ENCODE measurements around the gene SNX20.

Gene SNX20

GRCh38 chr16:50705436-50706110 lies 24.5 kb upstream of the SNX20 start:
- no peak for DNase-seq (ENCODE audit: low read depth in 1 of 2, low spot score in 1 of 2)

- DNase-seq (ENCODE audit: low read depth in 1 of 2, low spot score in 1 of 2), result no peak
Observed at GRCh38 chr16:50704245-50704644, 23.1 kb upstream of the SNX20 start.

GRCh38 chr16:50702725-50703124 lies 21.6 kb upstream of the SNX20 start:
- DNase-seq (ENCODE audit: low read depth in 1 of 2, low spot score in 1 of 2), result no peak

- DNase-seq (ENCODE audit: low read depth in 1 of 2, low spot score in 1 of 2), result peak in 1 of 2 donors; percentile 53
Observed at GRCh38 chr16:50699326-50700159, 18.4 kb upstream of the SNX20 start.

- DNase-seq (ENCODE audit: low read depth in 1 of 2, low spot score in 1 of 2), result peak in 1 of 2 donors; percentile 45
Observed at GRCh38 chr16:50697881-50698767, 17.0 kb upstream of the SNX20 start.

- DNase-seq (ENCODE audit: low read depth in 1 of 2, low spot score in 1 of 2), result no peak
Observed at GRCh38 chr16:50697421-50697715, 16.3 kb upstream of the SNX20 start.

- peak in 1 of 2 donors; percentile 42 for DNase-seq (ENCODE audit: low read depth in 1 of 2, low spot score in 1 of 2)
Observed at GRCh38 chr16:50696575-50697420, 15.7 kb upstream of the SNX20 start.

- no peak for DNase-seq (ENCODE audit: low read depth in 1 of 2, low spot score in 1 of 2)
Observed at GRCh38 chr16:50696126-50696525, 15.0 kb upstream of the SNX20 start.

- no peak for DNase-seq (ENCODE audit: low read depth in 1 of 2, low spot score in 1 of 2)
Observed at GRCh38 chr16:50695017-50696000, 14.2 kb upstream of the SNX20 start.

- no peak for DNase-seq (ENCODE audit: low read depth in 1 of 2, low spot score in 1 of 2)
Observed at GRCh38 chr16:50694206-50694605, 13.1 kb upstream of the SNX20 start.

- no peak for DNase-seq (ENCODE audit: low read depth in 1 of 2, low spot score in 1 of 2)
Observed at GRCh38 chr16:50692999-50693781, 12.1 kb upstream of the SNX20 start, which contains the start of gene NOD2. Gene NOD2, plus strand, starts transcription at chr16:50693606. Its CDS starts 5,890 bp downstream, at chr16:50699496.

GRCh38 chr16:50692644-50692998 lies 11.5 kb upstream of the SNX20 start:
- DNase-seq (ENCODE audit: low read depth in 1 of 2, low spot score in 1 of 2), result no peak

- no peak for DNase-seq (ENCODE audit: low read depth in 1 of 2, low spot score in 1 of 2)
Observed at GRCh38 chr16:50690177-50690576, 9.1 kb upstream of the SNX20 start.

- no peak for DNase-seq (ENCODE audit: low read depth in 1 of 2, low spot score in 1 of 2)
Observed at GRCh38 chr16:50688867-50689266, 7.8 kb upstream of the SNX20 start.

GRCh38 chr16:50688083-50688482 lies 7.0 kb upstream of the SNX20 start:
- DNase-seq (ENCODE audit: low read depth in 1 of 2, low spot score in 1 of 2), result no peak

GRCh38 chr16:50685462-50686063 lies 4.5 kb upstream of the SNX20 start:
- no peak for DNase-seq (ENCODE audit: low read depth in 1 of 2, low spot score in 1 of 2)

- DNase-seq (ENCODE audit: low read depth in 1 of 2, low spot score in 1 of 2), result no peak
Observed at GRCh38 chr16:50684823-50685461, 3.8 kb upstream of the SNX20 start.

Measured in activated T-helper 1 cell treated with anti-CD3 and anti-CD28 coated beads, Interleukin-2, amount 50 U/mL, for 16 hours (primary cell).